SJCRH30 (cell line): Measurements from ENCODE around the gene MPPED1. TPM values are rescaled to one million over a fixed set of nuclear protein-coding genes. Genes with fewer than 3 reads are reported as not detected.

ENCODE experiments used
- DNase-seq, 2 experiments: peaks; one replicate each; pipeline ENCODE4 v3.0.0-alpha.2; 2015 to 2020
- H3K27ac ChIP-seq: fragments of 250-450 bp; sonication (Bioruptor Pico); 2 replicates; pipeline ENCODE4 v1.5.1; 2020; ENCODE audit warnings: mild to moderate bottlenecking, moderate library complexity
- H3K27me3 ChIP-seq: fragments of 250-450 bp; sonication (Bioruptor Pico); 2 replicates; pipeline ENCODE4 v1.5.1; 2020; ENCODE audit warnings: mild to moderate bottlenecking, moderate library complexity
- H3K36me3 ChIP-seq: fragments of 250-450 bp; sonication (Bioruptor Pico); 2 replicates; pipeline ENCODE4 v1.5.1; 2020; ENCODE audit warnings: mild to moderate bottlenecking, moderate library complexity
- H3K4me1 ChIP-seq: fragments of 250-450 bp; sonication (Bioruptor Pico); 2 replicates; pipeline ENCODE4 v1.5.1; 2020; ENCODE audit warnings: mild to moderate bottlenecking, moderate library complexity
- H3K4me3 ChIP-seq: fragments of 250-450 bp; sonication (Bioruptor Pico); 2 replicates; pipeline ENCODE4 v1.5.1; 2020; ENCODE audit warnings: mild to moderate bottlenecking, moderate library complexity
- H3K9me3 ChIP-seq: fragments of 250-450 bp; sonication (Bioruptor Pico); replicated peaks from 2 replicates; pipeline ENCODE4 v1.5.1; 2020; ENCODE audit warnings: mild to moderate bottlenecking, moderate library complexity
- total RNA-seq: library from RNA; depleted of rRNA; stranded (reverse); fragments of >200 nt; shearing (Covaris generic); gene quantifications from 2 replicates; pipeline ENCODE4 v1.2.3, GENCODE V29; 2014

Gene MPPED1
- total RNA-seq, 1 experiment from 2014 or later = not detected

- Histone ChIP-seq H3K27ac (no peak overlapping the region), H3K4me3 (no peak overlapping the region), H3K9me3 (no peaks in the 10 kb centered on the region), H3K27me3 (no peaks in the 10 kb centered on the region; the same call in 1 of the 2 replicates), H3K36me3 (no peaks in the 10 kb centered on the region), H3K4me1 (no peaks in the 10 kb centered on the region)
- no peak for DNase-seq
Measured at GRCh38 chr22:43485502-43486089, 73.8 kb downstream of the MPPED1 start.

- DNase-seq = no peak
- Histone ChIP-seq H3K27me3 (no peaks in the 10 kb centered on the region; the same call in 1 of the 2 replicates), H3K36me3 (no peaks in the 10 kb centered on the region), H3K4me3 (no peak overlapping the region), H3K27ac (no peak overlapping the region), H3K9me3 (no peaks in the 10 kb centered on the region), H3K4me1 (no peaks in the 10 kb centered on the region)
Measured at GRCh38 chr22:43487311-43488030, 75.7 kb downstream of the MPPED1 start.

GRCh38 chr22:43488031-43488866 is 76.4 kb downstream of the MPPED1 start:
- DNase-seq = no peak
- Histone ChIP-seq H3K4me3 (no peak overlapping the region), H3K27ac (no peak overlapping the region), H3K27me3 (no peaks in the 10 kb centered on the region; the same call in 1 of the 2 replicates), H3K4me1 (no peaks in the 10 kb centered on the region), H3K36me3 (no peaks in the 10 kb centered on the region), H3K9me3 (no peaks in the 10 kb centered on the region)

GRCh38 chr22:43488937-43489336 is 77.1 kb downstream of the MPPED1 start:
- Histone ChIP-seq H3K9me3 (no peaks in the 10 kb centered on the region), H3K27me3 (no peaks in the 10 kb centered on the region; the same call in 1 of the 2 replicates), H3K36me3 (no peaks in the 10 kb centered on the region), H3K4me3 (no peak overlapping the region), H3K27ac (no peak overlapping the region), H3K4me1 (no peaks in the 10 kb centered on the region)
- DNase-seq = no peak

GRCh38 chr22:43490311-43490710 is 78.5 kb downstream of the MPPED1 start:
- no peaks in the 10 kb centered on the region for H3K4me1 ChIP-seq
- no peak for DNase-seq
- H3K36me3 ChIP-seq = no peaks in the 10 kb centered on the region
- no peak overlapping the region for H3K27ac ChIP-seq
- H3K4me3 ChIP-seq = no peak overlapping the region
- no peaks in the 10 kb centered on the region; the same call in 1 of the 2 replicates for H3K27me3 ChIP-seq
- no peaks in the 10 kb centered on the region for H3K9me3 ChIP-seq

- no peaks in the 10 kb centered on the region for H3K4me1 ChIP-seq
- H3K27ac ChIP-seq = no peak overlapping the region
- H3K9me3 ChIP-seq = no peaks in the 10 kb centered on the region
- H3K27me3 ChIP-seq = no peaks in the 10 kb centered on the region; the same call in 1 of the 2 replicates
- no peaks in the 10 kb centered on the region for H3K36me3 ChIP-seq
- no peak for DNase-seq
- no peak overlapping the region for H3K4me3 ChIP-seq
Measured at GRCh38 chr22:43491177-43491576, 79.4 kb downstream of the MPPED1 start.

DNA sequence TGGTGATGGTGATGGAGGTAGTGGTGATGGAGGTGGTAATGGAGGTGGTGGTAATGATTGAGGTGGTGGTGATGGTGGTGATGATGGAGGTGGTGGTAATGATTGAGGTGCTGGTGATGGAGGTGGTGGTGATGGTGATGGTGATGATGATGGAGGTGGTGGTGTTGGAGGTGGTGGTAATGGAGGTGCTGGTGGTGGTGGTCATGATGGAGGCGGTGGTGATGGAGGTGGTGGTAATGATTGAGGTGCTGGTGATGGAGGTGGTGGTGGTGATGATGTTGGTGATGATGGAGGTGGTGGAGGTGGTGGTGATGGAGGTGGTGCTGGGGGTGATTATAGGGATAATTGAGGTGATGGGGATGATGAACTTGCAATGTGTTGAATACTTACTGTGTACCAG is 79.9 kb downstream of the MPPED1 start:
- H3K9me3 ChIP-seq = no peaks in the 10 kb centered on the region
- no peak for DNase-seq

DNA sequence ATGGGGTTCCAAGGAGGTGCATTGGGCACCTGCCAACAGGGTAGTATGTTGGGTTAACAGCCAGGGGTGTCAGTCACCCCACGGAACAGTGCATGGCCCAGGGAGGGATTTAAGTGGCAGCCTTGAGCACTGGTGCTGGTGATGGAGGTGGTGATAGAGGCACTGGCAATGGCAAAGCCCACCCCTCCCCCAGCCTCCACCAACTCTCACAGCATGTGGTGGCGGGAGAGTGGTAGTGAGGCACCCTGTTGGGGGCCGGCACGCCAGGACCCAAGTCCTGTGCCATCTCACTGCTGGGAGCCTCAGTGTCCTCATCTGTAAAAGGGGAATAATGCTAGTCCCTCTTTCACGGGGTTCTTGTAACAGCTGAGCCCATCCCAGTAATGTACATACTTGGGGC is 81.5 kb downstream of the MPPED1 start:
- no peak overlapping the region for H3K4me3 ChIP-seq
- no peak for DNase-seq
- H3K36me3 ChIP-seq = no peaks in the 10 kb centered on the region
- no peaks in the 10 kb centered on the region for H3K4me1 ChIP-seq
- H3K27me3 ChIP-seq = no peaks in the 10 kb centered on the region; the same call in 1 of the 2 replicates
- H3K27ac ChIP-seq = no peak overlapping the region
- no peaks in the 10 kb centered on the region for H3K9me3 ChIP-seq

More for the DNA sequence above, 79.9 kb downstream of the MPPED1 start:
- Histone ChIP-seq H3K27ac (no peak overlapping the region), H3K36me3 (no peaks in the 10 kb centered on the region), H3K4me1 (no peaks in the 10 kb centered on the region), H3K4me3 (no peak overlapping the region), H3K27me3 (no peaks in the 10 kb centered on the region; the same call in 1 of the 2 replicates)

DNA sequence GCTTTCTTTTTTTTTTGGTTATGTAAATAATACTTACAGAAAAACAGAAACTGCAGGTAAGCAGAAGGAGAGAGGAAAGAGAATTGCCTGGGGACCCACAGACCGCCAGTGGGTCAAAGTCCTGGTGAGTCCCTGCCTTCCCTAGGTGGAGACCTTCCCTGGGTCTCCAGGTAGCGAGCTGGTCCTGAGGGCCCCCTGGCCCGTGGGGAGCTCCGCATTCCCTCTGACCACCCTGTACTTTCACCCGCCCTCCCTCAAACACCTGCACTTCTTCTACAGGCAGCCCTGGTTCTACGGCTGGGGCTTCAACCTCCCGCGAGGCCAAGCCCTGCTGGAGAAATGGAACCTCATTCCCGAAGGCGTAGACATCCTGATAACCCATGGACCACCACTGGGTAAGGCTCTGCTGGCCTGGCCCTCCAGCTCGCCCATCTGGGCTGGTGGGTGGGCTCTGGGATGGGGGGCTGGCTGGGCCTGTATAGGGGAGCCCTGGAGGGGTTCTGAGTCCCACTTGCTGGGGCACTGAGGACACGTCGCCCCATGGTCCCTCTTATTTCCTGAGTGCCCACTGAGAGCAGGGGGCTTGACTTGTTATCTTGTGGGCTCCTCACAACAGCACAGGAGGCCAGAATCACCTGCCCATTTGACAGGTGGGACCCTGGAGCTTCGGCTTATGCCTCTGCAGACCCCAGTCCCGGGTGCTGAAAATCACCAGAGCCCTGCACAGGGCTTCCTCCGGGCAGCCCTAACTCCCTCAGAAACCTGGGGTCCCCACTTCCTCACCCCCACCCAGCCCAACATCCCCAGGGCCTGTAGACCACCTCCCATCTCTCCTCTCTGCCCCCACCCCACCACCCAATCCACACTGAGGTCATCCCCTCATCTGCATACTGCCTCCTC is 86.4 kb downstream of the MPPED1 start:
- Histone ChIP-seq H3K27me3 (no peaks in the 10 kb centered on the region), H3K4me3 (no peak overlapping the region), H3K4me1 (no peaks in the 10 kb centered on the region), H3K36me3 (no peaks in the 10 kb centered on the region), H3K27ac (no peak overlapping the region), H3K9me3 (no peaks in the 10 kb centered on the region)
- DNase-seq = no peak

GRCh38 chr22:43498856-43499253 is 87.0 kb downstream of the MPPED1 start:
- Histone ChIP-seq H3K4me1 (no peaks in the 10 kb centered on the region), H3K27ac (no peak overlapping the region), H3K36me3 (no peaks in the 10 kb centered on the region), H3K9me3 (no peaks in the 10 kb centered on the region), H3K4me3 (no peak overlapping the region), H3K27me3 (no peaks in the 10 kb centered on the region)
- DNase-seq = no peak

GRCh38 chr22:43500792-43501785 is 89.3 kb downstream of the MPPED1 start:
- H3K9me3 ChIP-seq = no peaks in the 10 kb centered on the region

DNA sequence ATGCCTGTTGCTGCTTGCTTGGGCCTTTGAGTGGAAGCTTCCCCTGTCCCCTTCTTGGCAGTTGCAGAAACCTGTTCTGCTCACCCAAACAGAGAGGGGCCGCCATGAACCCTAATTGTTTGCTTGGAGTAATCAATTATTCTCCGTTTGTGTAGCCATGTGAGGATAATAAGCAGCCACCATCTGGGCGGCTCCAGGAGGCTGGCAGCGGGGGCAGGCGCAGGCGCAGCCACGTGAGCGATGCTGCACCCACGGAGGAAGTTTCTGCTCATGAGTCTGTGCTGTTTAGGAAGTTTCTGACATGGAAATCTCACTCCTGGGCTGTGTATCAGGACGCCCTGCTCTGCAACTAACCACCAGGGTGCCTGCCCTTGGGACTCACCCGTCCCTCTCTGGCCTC is 90.1 kb downstream of the MPPED1 start:
- no peaks in the 10 kb centered on the region for H3K9me3 ChIP-seq
- no peaks in the 10 kb centered on the region for H3K27me3 ChIP-seq
- no peaks in the 10 kb centered on the region for H3K36me3 ChIP-seq
- H3K4me3 ChIP-seq = no peak overlapping the region
- no peak for DNase-seq
- no peak overlapping the region for H3K27ac ChIP-seq
- no peaks in the 10 kb centered on the region for H3K4me1 ChIP-seq

More at GRCh38 chr22:43500792-43501785, 89.3 kb downstream of the MPPED1 start:
- H3K4me3 ChIP-seq = no peak overlapping the region
- no peaks in the 10 kb centered on the region for H3K36me3 ChIP-seq
- H3K27ac ChIP-seq = no peak overlapping the region
- no peak for DNase-seq
- no peaks in the 10 kb centered on the region for H3K27me3 ChIP-seq
- no peaks in the 10 kb centered on the region for H3K4me1 ChIP-seq

GRCh38 chr22:43502306-43502874 is 90.6 kb downstream of the MPPED1 start:
- no peak for DNase-seq
- no peak overlapping the region for H3K27ac ChIP-seq
- H3K27me3 ChIP-seq = no peaks in the 10 kb centered on the region
- H3K9me3 ChIP-seq = no peaks in the 10 kb centered on the region
- H3K36me3 ChIP-seq = no peaks in the 10 kb centered on the region
- no peaks in the 10 kb centered on the region for H3K4me1 ChIP-seq
- no peak overlapping the region for H3K4me3 ChIP-seq
